GM13976 (cell line): Measurements from ENCODE around the gene LSS.
"Not testable (repeated sequence)": the region's sequence is repeated elsewhere in the genome, so short reads cannot be mapped to it uniquely, and the experiment has no call there.

Source experiments
- DNase-seq: peaks from one replicate; pipeline ENCODE4 v3.0.0; 2012; ENCODE audit warnings: low spot score
- CTCF ChIP-seq: IDR thresholded peaks from 2 replicates; pipeline ENCODE4 v1.5.1; 2012; ENCODE audit warnings: borderline replicate concordance, mild to moderate bottlenecking; ENCODE audit not compliant: insufficient read depth; ENCODE audit errors: extremely low read depth, missing control alignments, control extremely low read depth
- in situ Hi-C: fragments of 300-500 bp; cut with MboI; formaldehyde crosslinking; loops from one replicate; pipeline ENCODE4 v1.12.0; 2022; ENCODE audit warnings: low sequenced_read_pairs, mixed read lengths, inconsistent platforms; ENCODE audit not compliant: unreplicated experiment

The LSS gene

GRCh38 chr21:46247699-46248421, 19.3 kb upstream of the LSS start:
- in situ Hi-C loops: no loop called here
- TF ChIP-seq CTCF: no peak
- DNase-seq: no peak

- no peak for TF ChIP-seq CTCF
- in situ Hi-C loops: no loop called here
- no peak for DNase-seq
These were observed 17.8 kb upstream of the LSS start for GRCh38 chr21:46246345-46246744.

GRCh38 chr21:46245213-46245915, 16.8 kb upstream of the LSS start:
- no peak for TF ChIP-seq CTCF

GRCh38 chr21:46244602-46245001, 16.0 kb upstream of the LSS start:
- DNase-seq: no peak
- no peak for TF ChIP-seq CTCF
- in situ Hi-C loops: no loop called here

More at GRCh38 chr21:46245213-46245915, 16.8 kb upstream of the LSS start:
- in situ Hi-C loops: no loop called here
- no peak for DNase-seq

- no peak for DNase-seq
- TF ChIP-seq CTCF: no peak
- in situ Hi-C loops: no loop called here
These were observed 15.4 kb upstream of the LSS start for GRCh38 chr21:46243960-46244361.

GRCh38 chr21:46243325-46243724, 14.8 kb upstream of the LSS start:
- no peak for DNase-seq
- TF ChIP-seq CTCF: no peak
- in situ Hi-C loops: no loop called here

- DNase-seq, in situ Hi-C loops: not testable (repeated sequence)
These were observed 13.0 kb upstream of the LSS start for GRCh38 chr21:46241577-46241976.
